Mucosa of stomach (tissue), 1 donor: ENCODE results near the gene FHL5.
"Not testable (repeated sequence)": the region's sequence is repeated elsewhere in the genome, so short reads cannot be mapped to it uniquely, and the experiment has no call there.

Source experiments
- H3K27me3 ChIP-seq: one replicate; pipeline ENCODE4 v1.7.0; 2013; ENCODE audit warnings: mild to moderate bottlenecking, low read length; ENCODE audit not compliant: control insufficient read depth, insufficient read depth
- H3K36me3 ChIP-seq: one replicate; pipeline ENCODE4 v1.7.0; 2013; ENCODE audit warnings: low read length; ENCODE audit not compliant: control insufficient read depth, insufficient read depth
- H3K4me1 ChIP-seq: one replicate; pipeline ENCODE4 v1.7.0; 2013; ENCODE audit warnings: mild to moderate bottlenecking, low read length; ENCODE audit not compliant: control insufficient read depth, insufficient read depth
- H3K4me3 ChIP-seq: one replicate; pipeline ENCODE4 v1.7.0; 2013; ENCODE audit warnings: low read length
- H3K9ac ChIP-seq: one replicate; pipeline ENCODE4 v1.7.0; 2013; ENCODE audit warnings: mild to moderate bottlenecking, low read length, moderate library complexity
- H3K9me3 ChIP-seq: one replicate; pipeline ENCODE4 v1.7.0; 2013; ENCODE audit warnings: mild to moderate bottlenecking, low read length, moderate library complexity; ENCODE audit not compliant: control insufficient read depth
- donor health status: Pancreatic carcinoma.

FHL5 gene

GRCh38 chr6:96554558-96554957 lies 8.4 kb upstream of the FHL5 start:
- H3K4me3 ChIP-seq: no peak overlapping the region
- H3K9ac ChIP-seq: no peak overlapping the region
- no peaks in the 10 kb centered on the region for H3K36me3 ChIP-seq
- H3K27me3 ChIP-seq: no peaks in the 10 kb centered on the region
- no peaks in the 10 kb centered on the region for H3K4me1 ChIP-seq
- no peaks in the 10 kb centered on the region for H3K9me3 ChIP-seq

- not testable (repeated sequence) for H3K36me3 ChIP-seq, H3K4me1 ChIP-seq, H3K27me3 ChIP-seq, H3K4me3 ChIP-seq, H3K9me3 ChIP-seq, H3K9ac ChIP-seq
Observed at GRCh38 chr6:96559740-96560139, 3.2 kb upstream of the FHL5 start.

GRCh38 chr6:96563853-96564252 lies 925 bp downstream of the FHL5 start:
- no peaks in the 10 kb centered on the region for H3K9me3 ChIP-seq
- no peaks in the 10 kb centered on the region for H3K36me3 ChIP-seq
- H3K4me1 ChIP-seq: no peaks in the 10 kb centered on the region
- H3K9ac ChIP-seq: no peak overlapping the region
- no peak overlapping the region for H3K4me3 ChIP-seq
- H3K27me3 ChIP-seq: no peaks in the 10 kb centered on the region

- Histone ChIP-seq H3K27me3 (no peaks in the 10 kb centered on the region), H3K9ac (no peak overlapping the region), H3K9me3 (no peaks in the 10 kb centered on the region)
Observed at GRCh38 chr6:96570053-96570452, 7.1 kb downstream of the FHL5 start.

GRCh38 chr6:96571551-96571950 lies 8.6 kb downstream of the FHL5 start:
- H3K36me3 ChIP-seq: no peaks in the 10 kb centered on the region
- no peak overlapping the region for H3K9ac ChIP-seq
- H3K4me3 ChIP-seq: no peak overlapping the region

More at GRCh38 chr6:96570053-96570452, 7.1 kb downstream of the FHL5 start:
- Histone ChIP-seq H3K4me3 (no peak overlapping the region), H3K36me3 (no peaks in the 10 kb centered on the region), H3K4me1 (no peaks in the 10 kb centered on the region)

GRCh38 chr6:96575359-96575758 lies 12.4 kb downstream of the FHL5 start:
- Histone ChIP-seq H3K9ac (no peak overlapping the region), H3K27me3 (no peaks in the 10 kb centered on the region), H3K36me3 (no peaks in the 10 kb centered on the region), H3K9me3 (no peaks in the 10 kb centered on the region), H3K4me1 (no peaks in the 10 kb centered on the region), H3K4me3 (no peak overlapping the region)

More at GRCh38 chr6:96571551-96571950, 8.6 kb downstream of the FHL5 start:
- Histone ChIP-seq H3K4me1 (no peaks in the 10 kb centered on the region), H3K9me3 (no peaks in the 10 kb centered on the region), H3K27me3 (no peaks in the 10 kb centered on the region)

- Histone ChIP-seq H3K9ac (no peak overlapping the region), H3K36me3 (no peaks in the 10 kb centered on the region), H3K9me3 (no peaks in the 10 kb centered on the region), H3K4me3 (no peak overlapping the region), H3K4me1 (no peaks in the 10 kb centered on the region), H3K27me3 (no peaks in the 10 kb centered on the region)
Observed at GRCh38 chr6:96576221-96576620, 13.3 kb downstream of the FHL5 start.

GRCh38 chr6:96582021-96582420 lies 19.1 kb downstream of the FHL5 start:
- no peaks in the 10 kb centered on the region for H3K9me3 ChIP-seq
- no peaks in the 10 kb centered on the region for H3K27me3 ChIP-seq
- H3K4me3 ChIP-seq: no peak overlapping the region
- no peaks in the 10 kb centered on the region for H3K36me3 ChIP-seq
- H3K9ac ChIP-seq: no peak overlapping the region
- no peaks in the 10 kb centered on the region for H3K4me1 ChIP-seq

GRCh38 chr6:96582436-96582835 lies 19.5 kb downstream of the FHL5 start:
- no peaks in the 10 kb centered on the region for H3K27me3 ChIP-seq

GRCh38 chr6:96604420-96604819 lies 41.5 kb downstream of the FHL5 start:
- H3K27me3 ChIP-seq: no peaks in the 10 kb centered on the region
- no peak overlapping the region for H3K4me3 ChIP-seq
- no peaks in the 10 kb centered on the region for H3K4me1 ChIP-seq
- no peaks in the 10 kb centered on the region for H3K36me3 ChIP-seq
- no peaks in the 10 kb centered on the region for H3K9me3 ChIP-seq
- H3K9ac ChIP-seq: no peak overlapping the region

More at GRCh38 chr6:96582436-96582835, 19.5 kb downstream of the FHL5 start:
- no peak overlapping the region for H3K9ac ChIP-seq
- H3K36me3 ChIP-seq: no peaks in the 10 kb centered on the region
- H3K4me1 ChIP-seq: no peaks in the 10 kb centered on the region
- no peaks in the 10 kb centered on the region for H3K9me3 ChIP-seq
- no peak overlapping the region for H3K4me3 ChIP-seq

- no peaks in the 10 kb centered on the region for H3K9me3 ChIP-seq
- no peaks in the 10 kb centered on the region for H3K27me3 ChIP-seq
- no peaks in the 10 kb centered on the region for H3K4me1 ChIP-seq
- H3K36me3 ChIP-seq: no peaks in the 10 kb centered on the region
- H3K4me3 ChIP-seq: no peak overlapping the region
- H3K9ac ChIP-seq: no peak overlapping the region
Observed at GRCh38 chr6:96608074-96608473, 45.1 kb downstream of the FHL5 start.

- no peak overlapping the region for H3K9ac ChIP-seq
- no peak overlapping the region for H3K4me3 ChIP-seq
- no peaks in the 10 kb centered on the region for H3K36me3 ChIP-seq
- H3K4me1 ChIP-seq: no peaks in the 10 kb centered on the region
- H3K9me3 ChIP-seq: no peaks in the 10 kb centered on the region
- H3K27me3 ChIP-seq: no peaks in the 10 kb centered on the region
Observed at GRCh38 chr6:96610019-96610418, 47.1 kb downstream of the FHL5 start.

- no peaks in the 10 kb centered on the region for H3K4me1 ChIP-seq
Observed at GRCh38 chr6:96611342-96611991, 48.5 kb downstream of the FHL5 start.

More at GRCh38 chr6:96611342-96611991, 48.5 kb downstream of the FHL5 start:
- no peaks in the 10 kb centered on the region for H3K36me3 ChIP-seq
- H3K4me3 ChIP-seq: no peak overlapping the region
- no peaks in the 10 kb centered on the region for H3K27me3 ChIP-seq
- H3K9me3 ChIP-seq: no peaks in the 10 kb centered on the region
- H3K9ac ChIP-seq: no peak overlapping the region
